ENCODE results near the gene CPM.
A peak's percentile ranks its signal among the peaks of the same experiment; 100 is the strongest.
"Not testable (repeated sequence)": the region's sequence is repeated elsewhere in the genome, so short reads cannot be mapped to it uniquely, and the experiment has no call there.

The CPM gene

GRCh38 chr12:68823696-68824095, 109.3 kb downstream of the CPM start:
- no peak for DNase-seq

GRCh38 chr12:68821357-68822188, 111.4 kb downstream of the CPM start:
- DNase-seq: no peak

GRCh38 chr12:68819481-68819880, 113.5 kb downstream of the CPM start:
- not testable (repeated sequence) for DNase-seq

GRCh38 chr12:68815928-68816800, 116.8 kb downstream of the CPM start:
- no peak for DNase-seq

DNA sequence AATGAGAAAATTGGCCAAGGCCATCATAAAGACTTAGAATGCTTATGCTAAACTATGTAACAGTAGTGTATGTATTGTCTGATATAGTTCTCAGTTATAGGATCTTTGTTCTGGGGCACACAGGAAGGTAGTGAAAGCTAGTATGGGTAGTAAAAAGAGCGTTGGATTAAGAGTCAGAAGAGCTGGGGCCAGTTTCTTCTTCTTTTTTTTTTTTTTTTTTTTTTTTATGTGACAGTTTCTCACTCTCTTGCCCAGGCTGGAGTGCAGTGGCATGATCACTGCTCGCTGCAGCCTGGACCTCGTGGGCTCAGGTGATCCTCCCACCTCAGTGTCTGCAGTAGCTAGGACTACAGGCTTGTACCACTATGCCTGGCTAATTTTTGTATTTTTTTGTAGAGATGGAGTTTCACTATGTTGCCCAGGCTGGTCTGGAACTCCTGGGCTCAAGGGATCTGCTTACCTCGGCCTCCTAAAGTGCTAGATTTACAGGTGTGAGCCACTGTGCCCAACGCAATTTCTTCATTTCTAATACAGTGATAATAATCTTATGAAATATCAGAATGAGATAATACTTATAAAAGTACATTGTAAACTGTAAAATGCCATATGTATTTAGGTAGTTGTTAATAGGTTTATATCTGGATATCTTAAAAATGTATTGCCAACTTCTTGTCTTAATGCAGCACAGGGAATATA, 117.6 kb downstream of the CPM start:
- no peak for DNase-seq

- DNase-seq: no peak
These were observed 118.3 kb downstream of the CPM start for GRCh38 chr12:68814490-68815231.

DNA sequence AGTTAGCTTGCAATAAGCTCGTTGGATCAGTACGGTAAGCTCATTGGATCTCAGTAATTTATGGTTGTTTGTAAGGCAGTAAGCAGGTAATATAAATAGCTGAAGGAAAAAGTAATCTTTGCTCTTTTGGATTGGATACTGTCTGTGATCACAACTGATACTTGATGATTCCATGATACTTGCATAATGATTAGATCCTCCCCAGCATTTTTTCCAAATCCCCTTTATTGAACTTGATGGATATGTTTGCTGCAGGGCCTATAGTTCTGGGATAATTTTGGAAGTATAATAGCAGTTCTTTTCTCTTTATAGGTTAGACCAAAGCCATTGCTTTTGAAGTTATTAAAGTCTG, 119.8 kb downstream of the CPM start:
- no peak for DNase-seq

DNA sequence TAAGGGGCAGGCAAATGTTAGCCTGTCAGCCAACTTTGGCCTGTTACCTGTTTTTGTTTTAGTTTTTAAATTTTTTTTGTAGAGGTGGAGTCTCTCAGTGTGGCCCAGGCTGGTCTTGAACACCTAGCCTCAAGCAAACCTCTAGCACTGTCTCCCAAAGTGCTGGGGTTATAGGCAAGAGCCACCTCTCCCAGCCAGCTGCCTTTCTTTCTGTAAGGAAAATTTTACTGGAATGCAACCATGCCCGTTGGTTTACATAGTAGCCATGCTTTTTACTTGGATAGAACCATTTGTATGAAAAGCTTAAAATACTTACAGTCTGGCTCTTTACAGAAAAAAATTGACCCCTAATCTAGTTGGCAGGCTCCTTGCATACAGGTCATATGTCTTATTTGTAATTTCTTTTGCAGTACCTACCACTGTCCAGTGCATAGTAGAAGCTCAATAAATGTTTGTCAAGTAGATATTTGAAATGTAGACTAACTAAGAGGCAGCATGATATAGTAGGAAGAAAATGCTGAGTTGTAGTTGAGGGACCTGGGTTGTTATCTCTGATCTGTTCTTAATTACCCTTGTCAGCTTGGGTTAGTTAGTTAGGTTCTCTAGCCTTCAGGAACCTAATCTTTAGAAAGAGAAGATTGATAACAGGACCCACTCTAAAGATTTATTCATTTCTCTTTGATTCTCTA, 120.3 kb downstream of the CPM start:
- no peak for DNase-seq

DNA sequence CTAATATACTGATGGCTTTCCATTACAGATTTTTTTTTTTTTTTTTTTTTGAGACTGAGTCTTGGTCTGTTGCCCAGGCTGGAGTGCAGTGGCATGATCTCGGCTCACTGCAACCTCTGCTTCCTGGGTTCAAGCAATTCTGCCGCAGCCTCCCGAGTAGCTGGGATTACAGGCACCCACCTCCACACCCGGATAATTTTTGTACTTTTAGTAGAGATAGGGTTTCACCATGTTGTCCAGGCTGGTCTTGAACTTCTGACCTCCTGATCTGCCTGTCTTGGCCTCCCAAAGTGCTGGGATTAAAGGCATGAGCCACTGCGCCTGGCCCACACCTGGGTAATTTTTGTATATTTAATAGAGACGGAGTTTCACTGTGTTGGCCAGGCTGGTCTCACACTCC, 121.4 kb downstream of the CPM start:
- DNase-seq: not testable (repeated sequence)

- not testable (repeated sequence) for DNase-seq
These were observed 123.0 kb downstream of the CPM start for GRCh38 chr12:68810027-68810389.

DNA sequence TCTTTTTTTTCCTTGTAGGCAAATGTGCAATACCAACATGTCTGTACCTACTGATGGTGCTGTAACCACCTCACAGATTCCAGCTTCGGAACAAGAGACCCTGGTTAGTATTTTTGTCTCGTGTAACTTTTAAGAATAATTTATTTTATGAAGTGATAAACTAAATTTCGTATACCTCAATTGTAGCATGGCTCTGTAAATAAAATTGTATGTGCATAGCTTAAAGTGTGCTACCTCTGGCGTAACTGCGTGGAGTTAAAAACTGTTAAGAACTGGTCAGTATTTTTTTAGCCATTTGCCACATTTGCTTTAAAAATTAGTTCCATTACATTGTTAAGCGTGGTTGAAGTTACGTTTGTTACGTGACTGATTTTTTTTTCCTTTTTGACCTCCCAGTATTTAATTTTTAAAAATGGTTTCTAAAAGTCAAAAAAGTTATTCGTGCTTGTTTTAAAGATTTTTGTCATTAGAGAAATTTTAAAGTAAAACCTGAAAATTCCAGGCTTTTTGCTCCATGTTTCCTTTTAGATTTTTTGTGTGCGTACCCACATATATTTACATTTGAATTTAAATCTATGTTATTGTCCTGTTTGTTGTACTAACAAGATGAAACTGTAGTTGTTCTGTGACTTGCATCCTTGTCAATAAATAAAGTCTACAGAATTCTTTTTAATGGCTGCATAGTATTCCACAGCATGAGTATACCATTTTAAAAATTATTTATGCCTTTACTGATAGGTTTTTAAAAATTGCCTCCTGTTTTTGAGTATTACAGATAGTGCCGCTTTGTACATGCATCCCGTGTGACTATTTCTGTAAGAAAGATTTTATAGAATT, 123.6 kb downstream of the CPM start:
- no peak for DNase-seq

- peak; percentile 29 to 56 for DNase-seq
These were observed 124.4 kb downstream of the CPM start for GRCh38 chr12:68808388-68809189.

- DNase-seq: peak; percentile 73 to 76
These were observed 125.2 kb downstream of the CPM start, which contains the start of gene MDM2 for GRCh38 chr12:68807576-68808387. TSS of gene MDM2 (plus strand) at chr12:68808177. CDS start at chr12:68808478, 301 bp downstream.

- DNase-seq: not testable (repeated sequence)
These were observed 125.7 kb downstream of the CPM start for GRCh38 chr12:68807274-68807575.

- no peak for DNase-seq
These were observed 126.3 kb downstream of the CPM start for GRCh38 chr12:68806488-68807237.

GRCh38 chr12:68805592-68806120, 127.3 kb downstream of the CPM start:
- DNase-seq: no peak

- no peak for DNase-seq
These were observed 128.0 kb downstream of the CPM start for GRCh38 chr12:68804657-68805591.
